ENCODE results near the gene DDX47. TPM values are rescaled to one million over a fixed set of nuclear protein-coding genes. Genes with fewer than 3 reads are reported as not detected.
A peak's percentile ranks its signal among the peaks of the same experiment; 100 is the strongest.
"Not testable (repeated sequence)": the region's sequence is repeated elsewhere in the genome, so short reads cannot be mapped to it uniquely, and the experiment has no call there.

DDX47 gene
- total RNA-seq, 1 donor from 2014 or later = 45.1 TPM

GRCh38 chr12:12797794-12798152 lies 15.4 kb upstream of the DDX47 start:
- Histone ChIP-seq H3K4me1 (peaks cover 2% of the 10 kb centered on the region), H3K9me3 (no peaks in the 10 kb centered on the region), H3K4me3 (no peak overlapping the region), H3K36me3 (no peaks in the 10 kb centered on the region), H3K27ac (no peak overlapping the region), H3K27me3 (ENCODE audit: low read depth) (no peaks in the 10 kb centered on the region)
- intact Hi-C loops (cut with DNase I) = no loop called here
- TF ChIP-seq, protein P1, sequence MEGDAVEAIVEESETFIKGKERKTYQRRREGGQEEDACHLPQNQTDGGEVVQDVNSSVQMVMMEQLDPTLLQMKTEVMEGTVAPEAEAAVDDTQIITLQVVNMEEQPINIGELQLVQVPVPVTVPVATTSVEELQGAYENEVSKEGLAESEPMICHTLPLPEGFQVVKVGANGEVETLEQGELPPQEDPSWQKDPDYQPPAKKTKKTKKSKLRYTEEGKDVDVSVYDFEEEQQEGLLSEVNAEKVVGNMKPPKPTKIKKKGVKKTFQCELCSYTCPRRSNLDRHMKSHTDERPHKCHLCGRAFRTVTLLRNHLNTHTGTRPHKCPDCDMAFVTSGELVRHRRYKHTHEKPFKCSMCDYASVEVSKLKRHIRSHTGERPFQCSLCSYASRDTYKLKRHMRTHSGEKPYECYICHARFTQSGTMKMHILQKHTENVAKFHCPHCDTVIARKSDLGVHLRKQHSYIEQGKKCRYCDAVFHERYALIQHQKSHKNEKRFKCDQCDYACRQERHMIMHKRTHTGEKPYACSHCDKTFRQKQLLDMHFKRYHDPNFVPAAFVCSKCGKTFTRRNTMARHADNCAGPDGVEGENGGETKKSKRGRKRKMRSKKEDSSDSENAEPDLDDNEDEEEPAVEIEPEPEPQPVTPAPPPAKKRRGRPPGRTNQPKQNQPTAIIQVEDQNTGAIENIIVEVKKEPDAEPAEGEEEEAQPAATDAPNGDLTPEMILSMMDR (IDR thresholded peaks at IDR 0.05) = no peak
- ATAC-seq (no peak), DNase-seq (no peak)

- Histone ChIP-seq H3K4me1 (peaks cover 9% of the 10 kb centered on the region), H3K9me3 (no peaks in the 10 kb centered on the region), H3K27me3 (ENCODE audit: low read depth) (no peaks in the 10 kb centered on the region), H3K27ac (no peak overlapping the region), H3K4me3 (no peak overlapping the region), H3K36me3 (no peaks in the 10 kb centered on the region)
- ATAC-seq = no peak
- intact Hi-C loops (cut with DNase I) = no loop called here
- DNase-seq = no peak
- TF ChIP-seq, protein P1 (IDR thresholded peaks at IDR 0.05) = no peak
These were observed 14.7 kb upstream of the DDX47 start for GRCh38 chr12:12798480-12798879.

DNA sequence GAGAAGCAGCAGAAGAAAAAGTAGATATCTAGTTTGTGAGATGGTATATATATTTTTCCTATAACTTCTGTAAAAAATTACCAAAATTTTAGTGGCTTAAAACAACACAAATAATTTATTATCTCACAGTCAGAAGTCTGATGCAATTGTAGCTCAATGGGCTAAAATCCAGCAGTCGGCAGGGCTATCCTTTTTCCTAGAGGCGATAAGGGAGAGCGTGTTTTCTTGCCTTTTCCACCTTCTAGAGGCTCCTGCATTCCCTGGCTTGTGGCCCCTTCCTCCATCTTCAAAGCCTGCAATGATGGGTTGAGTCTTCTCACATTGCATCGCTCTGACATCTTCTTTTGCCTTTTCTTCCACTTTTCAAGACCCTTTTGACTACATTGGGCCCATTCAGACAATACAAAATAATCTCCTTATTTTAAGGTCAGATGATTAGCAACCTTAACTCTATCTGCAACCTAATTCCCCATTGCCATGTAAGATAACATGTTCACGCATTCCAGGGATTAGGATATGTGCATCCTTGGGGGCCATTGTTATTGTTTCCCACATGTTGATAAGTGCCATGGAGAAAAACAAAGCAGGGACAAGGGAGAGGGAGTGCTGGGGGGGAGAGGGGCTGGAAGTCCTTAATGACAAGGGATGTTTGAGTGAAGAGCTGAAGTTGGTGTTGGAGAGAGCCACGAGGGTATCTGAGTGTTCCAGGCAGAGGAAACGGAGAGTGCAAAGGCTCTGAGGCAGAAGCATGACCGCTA lies 13.8 kb upstream of the DDX47 start:
- TF ChIP-seq, protein P1 (IDR thresholded peaks at IDR 0.05) = no peak
- H3K27me3 ChIP-seq (ENCODE audit: low read depth) = no peaks in the 10 kb centered on the region
- DNase-seq = no peak

DNA sequence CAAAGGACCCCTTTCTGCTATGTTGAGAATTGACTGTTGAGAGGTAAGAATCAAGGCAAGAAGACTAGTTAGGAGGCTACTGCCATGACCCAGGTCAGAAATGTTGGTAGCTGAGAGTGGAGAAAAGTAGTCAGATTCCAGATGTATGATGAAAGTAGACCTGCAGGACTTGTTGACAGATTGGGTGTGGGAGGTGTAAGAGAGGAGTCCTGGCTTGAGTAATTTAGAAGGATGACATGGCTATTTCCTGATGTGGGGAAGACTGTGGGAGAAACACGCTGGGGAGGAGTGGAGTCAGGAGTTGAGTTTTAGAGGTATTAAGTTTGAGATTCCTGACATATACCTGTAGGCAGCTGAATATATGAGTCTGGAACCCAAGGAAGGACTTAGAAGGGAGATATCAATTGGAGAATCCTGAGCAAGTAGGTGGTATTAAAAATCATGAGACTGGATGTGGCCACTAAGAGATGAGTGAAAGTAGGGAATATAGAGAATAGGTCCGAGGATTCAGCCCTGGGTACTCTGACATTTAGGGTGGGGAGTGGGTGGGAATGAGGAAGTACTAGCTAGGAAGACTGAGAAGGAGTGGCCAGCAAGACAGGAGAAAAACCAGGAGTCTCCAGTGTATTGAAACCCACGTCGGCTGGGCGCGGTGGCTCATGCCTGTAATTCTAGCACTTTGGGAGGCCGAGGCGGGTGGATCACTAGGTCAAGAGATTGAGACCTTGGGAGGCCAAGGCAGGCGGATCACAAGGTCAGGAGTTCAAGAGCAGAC lies 12.6 kb upstream of the DDX47 start:
- no peak for ATAC-seq
- Histone ChIP-seq H3K27me3 (ENCODE audit: low read depth) (no peaks in the 10 kb centered on the region), H3K9me3 (no peaks in the 10 kb centered on the region), H3K4me3 (no peak overlapping the region), H3K36me3 (no peaks in the 10 kb centered on the region), H3K4me1 (peaks cover 18% of the 10 kb centered on the region), H3K27ac (no peak overlapping the region)
- TF ChIP-seq, protein P1 (IDR thresholded peaks at IDR 0.05) = no peak
- no peak for DNase-seq
- intact Hi-C loops (cut with DNase I) = no loop called here

More for the DNA sequence above, 13.8 kb upstream of the DDX47 start:
- no peak overlapping the region for H3K27ac ChIP-seq
- H3K4me1 ChIP-seq = peaks cover 17% of the 10 kb centered on the region
- H3K36me3 ChIP-seq = no peaks in the 10 kb centered on the region
- H3K9me3 ChIP-seq = no peaks in the 10 kb centered on the region
- H3K4me3 ChIP-seq = no peak overlapping the region
- no peak for ATAC-seq
- intact Hi-C loops (cut with DNase I) = no loop called here

DNA sequence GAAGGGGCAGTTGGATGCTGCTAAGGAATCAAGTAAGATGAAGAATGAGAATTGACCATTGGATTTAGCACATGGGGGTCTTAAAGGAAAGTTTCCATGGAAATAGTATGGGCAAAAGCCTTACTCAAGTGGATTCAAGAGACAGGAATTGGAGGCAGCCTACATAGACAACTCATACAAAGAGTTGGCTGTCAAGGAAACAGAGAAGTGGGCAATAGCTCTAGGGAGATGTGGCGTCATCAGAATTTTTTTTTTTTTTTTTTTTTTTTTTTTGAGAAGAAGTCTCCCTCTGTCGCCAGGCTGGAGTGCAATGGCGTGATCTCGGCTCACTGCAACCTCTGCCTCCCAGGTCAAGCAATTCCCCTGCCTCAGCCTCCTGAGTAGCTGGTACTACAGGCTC lies 11.5 kb upstream of the DDX47 start:
- intact Hi-C loops (cut with DNase I); H3K9me3 ChIP-seq; ATAC-seq; H3K4me3 ChIP-seq; H3K27ac ChIP-seq; DNase-seq; H3K27me3 ChIP-seq (ENCODE audit: low read depth); H3K36me3 ChIP-seq: not testable (repeated sequence)
- peaks cover 18% of the 10 kb centered on the region for H3K4me1 ChIP-seq

DNA sequence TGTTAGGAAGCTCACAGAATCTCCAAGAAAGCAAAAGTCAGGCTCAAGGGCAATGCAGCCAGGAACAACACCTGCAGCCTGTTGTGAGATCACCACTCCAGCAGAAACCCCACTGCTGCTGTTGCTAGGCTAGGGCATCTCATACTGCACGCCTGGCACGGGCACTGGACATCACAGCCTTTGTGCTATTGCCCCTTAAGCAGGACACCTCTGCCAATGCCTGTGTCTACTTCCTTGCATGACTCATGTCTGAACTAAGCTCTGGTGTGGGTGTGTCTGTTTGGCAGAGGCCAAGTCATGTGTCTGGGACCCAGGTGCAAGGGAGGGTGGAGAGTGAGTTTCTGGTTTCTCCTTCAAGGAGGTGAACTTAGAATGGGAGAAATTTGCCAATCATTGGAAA lies 10.0 kb upstream of the DDX47 start:
- TF ChIP-seq, protein P1 (IDR thresholded peaks at IDR 0.05) = no peak
- peaks cover 30% of the 10 kb centered on the region for H3K4me1 ChIP-seq
- no peak overlapping the region for H3K4me3 ChIP-seq
- intact Hi-C loops (cut with DNase I) = no loop called here
- no peaks in the 10 kb centered on the region for H3K36me3 ChIP-seq
- peak; percentile 82 for DNase-seq
- no peaks in the 10 kb centered on the region for H3K9me3 ChIP-seq
- ATAC-seq = peak; percentile 94 to 96
- H3K27me3 ChIP-seq (ENCODE audit: low read depth) = no peaks in the 10 kb centered on the region
- H3K27ac ChIP-seq = peak overlapping the region; percentile 46

All from lower lobe of right lung (tissue), 2 donors.